Neural cell (in vitro differentiated cells): ENCODE results near the gene ARL4C. TPM values are rescaled to one million over a fixed set of nuclear protein-coding genes. Genes with fewer than 3 reads are reported as not detected.

Experiments used
- H2AFZ ChIP-seq: fragments of 200-600, 300-800 bp; sonication (generic), shearing (Covaris generic); 2 replicates; pipeline ENCODE4 v1.6.0; 2014; ENCODE audit warnings: low read depth, mild to moderate bottlenecking, antibody characterized with exemption, low read length, moderate library complexity
- H3F3A ChIP-seq: fragments of 200-600 bp; shearing (Covaris generic); 2 replicates; pipeline ENCODE4 v1.6.1; 2016; ENCODE audit warnings: mild to moderate bottlenecking, moderate library complexity, mixed read lengths, antibody characterized with exemption, low read length; ENCODE audit not compliant: insufficient read depth, poor library complexity, severe bottlenecking
- H3K27ac ChIP-seq: fragments of 200-600, 300-800 bp; sonication (generic), shearing (Covaris generic); 2 replicates; pipeline ENCODE4 v1.5.1; 2014; ENCODE audit warnings: mild to moderate bottlenecking, low read length, moderate library complexity
- H3K27me3 ChIP-seq: fragments of 300-800, 200-600 bp; sonication (generic), shearing (Covaris generic); 2 replicates; pipeline ENCODE4 v1.6.0; 2014; ENCODE audit warnings: mild to moderate bottlenecking, low read depth, low read length, moderate library complexity; ENCODE audit not compliant: insufficient read depth
- H3K36me3 ChIP-seq: fragments of 300-800, 200-600 bp; sonication (generic), shearing (Covaris generic); 2 replicates; pipeline ENCODE4 v1.5.1; 2014; ENCODE audit warnings: mild to moderate bottlenecking, antibody characterized with exemption, low read length, moderate library complexity; ENCODE audit not compliant: insufficient read depth
- H3K4me2 ChIP-seq: fragments of 300-800, 200-600 bp; sonication (generic), shearing (Covaris generic); 2 replicates; pipeline ENCODE4 v1.6.0; 2014; ENCODE audit warnings: mild to moderate bottlenecking, low read length
- H3K4me3 ChIP-seq: fragments of 300-800, 200-600 bp; sonication (generic), shearing (Covaris generic); 2 replicates; pipeline ENCODE4 v1.5.1; 2014; ENCODE audit warnings: mild to moderate bottlenecking, low read length, moderate library complexity
- H3K79me2 ChIP-seq: fragments of 200-600 bp; shearing (Covaris generic); replicated peaks from 2 replicates; pipeline ENCODE4 v1.6.0; 2014; ENCODE audit warnings: mild to moderate bottlenecking, low read length, moderate library complexity; ENCODE audit not compliant: insufficient read depth
- H3K9ac ChIP-seq: fragments of 300-800, 200-600 bp; sonication (generic), shearing (Covaris generic); 2 replicates; pipeline ENCODE4 v1.6.1; 2016; ENCODE audit warnings: mild to moderate bottlenecking, low read length, mixed read lengths
- H3K9me2 ChIP-seq: fragments of 200-600 bp; shearing (Covaris generic); 2 replicates; pipeline ENCODE4 v1.6.1; 2016; ENCODE audit warnings: mild to moderate bottlenecking, low read length, mixed read lengths; ENCODE audit not compliant: insufficient read depth
- H3K9me3 ChIP-seq: fragments of 200-600, 300-800 bp; sonication (generic), shearing (Covaris generic); 2 replicates; pipeline ENCODE4 v1.6.1; 2016; ENCODE audit warnings: mild to moderate bottlenecking, mixed run types, low read length, moderate library complexity, mixed read lengths
- H4K20me1 ChIP-seq: fragments of 200-600 bp; shearing (Covaris generic); 2 replicates; pipeline ENCODE4 v1.6.1; 2016; ENCODE audit warnings: mild to moderate bottlenecking, mixed run types; ENCODE audit not compliant: insufficient read depth
- EP300 ChIP-seq: fragments of 450-650 bp; conservative IDR thresholded peaks from 2 replicates; pipeline ENCODE4 v1.6.1; 2014; ENCODE audit warnings: antibody characterized with exemption, mild to moderate bottlenecking, moderate library complexity; ENCODE audit not compliant: poor library complexity, severe bottlenecking
- EZH2 ChIP-seq: fragments of 200-600, 300-800 bp; shearing (Covaris generic), sonication (generic); IDR thresholded peaks from 2 replicates; pipeline ENCODE4 v1.6.1; 2014; ENCODE audit warnings: antibody characterized with exemption, low read length, borderline replicate concordance, mild to moderate bottlenecking; ENCODE audit not compliant: insufficient read depth, poor library complexity, severe bottlenecking
- MXI1 ChIP-seq: fragments of 450-650 bp; conservative IDR thresholded peaks from 2 replicates; pipeline ENCODE4 v1.6.1; 2014; ENCODE audit warnings: antibody characterized with exemption, mild to moderate bottlenecking; ENCODE audit not compliant: poor library complexity, severe bottlenecking
- POLR2AphosphoS5 ChIP-seq: IDR thresholded peaks from 2 replicates; pipeline ENCODE4 v1.6.1; 2012
- RAD21 ChIP-seq: fragments of 450-650 bp; conservative IDR thresholded peaks from 2 replicates; pipeline ENCODE4 v1.6.1; 2014; ENCODE audit warnings: antibody characterized with exemption, mild to moderate bottlenecking, moderate library complexity
- SMC3 ChIP-seq: fragments of 450-650 bp; conservative IDR thresholded peaks from 2 replicates; pipeline ENCODE4 v1.6.1; 2014; ENCODE audit warnings: antibody characterized with exemption, mild to moderate bottlenecking, moderate library complexity; ENCODE audit not compliant: poor library complexity
- TAF1 ChIP-seq: IDR thresholded peaks from 2 replicates; pipeline ENCODE4 v1.6.1; 2012; ENCODE audit warnings: low read depth
- polyA plus RNA-seq: library from polyadenylated mRNA; depleted of rRNA; stranded (reverse); fragments of >200 nt; gene quantifications from 2 replicates; pipeline ENCODE4 v1.2.3, GENCODE V29; 2014
- TF ChIP-seq, protein P1 (sequence below): IDR thresholded peaks from 2 replicates; pipeline ENCODE4 v1.6.1; 2012; ENCODE audit warnings: borderline replicate concordance
- TF ChIP-seq, protein P2 (sequence below): fragments of 450-650 bp; IDR thresholded peaks from 2 replicates; pipeline ENCODE4 v1.5.1; 2014; ENCODE audit warnings: antibody characterized with exemption, mild to moderate bottlenecking, moderate library complexity; ENCODE audit not compliant: poor library complexity, severe bottlenecking

ARL4C gene
- polyA plus RNA-seq, 1 donor from 2014 or later = 20.3 TPM

DNA sequence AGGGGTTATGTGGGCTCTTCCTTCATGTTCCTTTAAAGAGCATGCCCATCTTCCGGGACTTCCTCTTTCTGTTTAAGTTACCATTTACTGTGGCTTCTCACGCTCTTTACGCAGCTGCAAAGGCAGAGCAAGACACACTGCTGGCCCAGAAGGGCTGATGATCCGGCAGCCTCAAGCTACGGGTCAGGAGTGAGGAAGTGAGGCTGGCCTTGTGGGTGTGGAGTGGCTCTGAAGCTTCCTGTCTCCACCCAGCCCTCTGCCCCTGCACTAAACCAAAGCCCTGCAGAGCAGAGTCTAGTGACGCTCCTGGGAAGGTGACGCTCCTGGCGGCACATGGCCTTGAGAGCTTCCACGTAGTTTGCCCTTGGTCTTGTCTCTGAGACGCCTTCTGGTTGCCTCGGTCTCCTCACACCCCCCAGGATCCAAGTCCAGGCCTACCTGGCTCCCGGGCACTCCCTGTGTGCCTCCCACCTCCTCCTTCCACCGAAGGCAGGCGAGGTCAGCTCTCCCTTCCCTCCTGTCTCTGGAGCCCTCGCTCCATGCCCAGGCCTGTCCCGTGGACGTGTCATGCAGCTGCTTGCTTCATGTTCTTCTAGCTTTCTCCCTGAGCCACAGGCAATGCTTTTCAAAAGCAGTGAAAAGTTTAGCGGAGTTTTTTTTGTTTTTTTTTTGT, 50.3 kb downstream of the ARL4C start:
- Histone ChIP-seq H2AFZ (no peak overlapping the region), H3K9ac (no peak overlapping the region), H3K9me3 (no peaks in the 10 kb centered on the region), H3F3A (no peaks in the 10 kb centered on the region), H4K20me1 (no peaks in the 10 kb centered on the region), H3K36me3 (no peaks in the 10 kb centered on the region), H3K4me3 (no peak overlapping the region), H3K79me2 (no peaks in the 10 kb centered on the region), H3K4me2 (no peak overlapping the region), H3K27ac (no peak overlapping the region), H3K27me3 (no peaks in the 10 kb centered on the region), H3K9me2 (no peaks in the 10 kb centered on the region)
- TF ChIP-seq RAD21 = no peak
- TF ChIP-seq TAF1 = no peak
- TF ChIP-seq, protein P1, sequence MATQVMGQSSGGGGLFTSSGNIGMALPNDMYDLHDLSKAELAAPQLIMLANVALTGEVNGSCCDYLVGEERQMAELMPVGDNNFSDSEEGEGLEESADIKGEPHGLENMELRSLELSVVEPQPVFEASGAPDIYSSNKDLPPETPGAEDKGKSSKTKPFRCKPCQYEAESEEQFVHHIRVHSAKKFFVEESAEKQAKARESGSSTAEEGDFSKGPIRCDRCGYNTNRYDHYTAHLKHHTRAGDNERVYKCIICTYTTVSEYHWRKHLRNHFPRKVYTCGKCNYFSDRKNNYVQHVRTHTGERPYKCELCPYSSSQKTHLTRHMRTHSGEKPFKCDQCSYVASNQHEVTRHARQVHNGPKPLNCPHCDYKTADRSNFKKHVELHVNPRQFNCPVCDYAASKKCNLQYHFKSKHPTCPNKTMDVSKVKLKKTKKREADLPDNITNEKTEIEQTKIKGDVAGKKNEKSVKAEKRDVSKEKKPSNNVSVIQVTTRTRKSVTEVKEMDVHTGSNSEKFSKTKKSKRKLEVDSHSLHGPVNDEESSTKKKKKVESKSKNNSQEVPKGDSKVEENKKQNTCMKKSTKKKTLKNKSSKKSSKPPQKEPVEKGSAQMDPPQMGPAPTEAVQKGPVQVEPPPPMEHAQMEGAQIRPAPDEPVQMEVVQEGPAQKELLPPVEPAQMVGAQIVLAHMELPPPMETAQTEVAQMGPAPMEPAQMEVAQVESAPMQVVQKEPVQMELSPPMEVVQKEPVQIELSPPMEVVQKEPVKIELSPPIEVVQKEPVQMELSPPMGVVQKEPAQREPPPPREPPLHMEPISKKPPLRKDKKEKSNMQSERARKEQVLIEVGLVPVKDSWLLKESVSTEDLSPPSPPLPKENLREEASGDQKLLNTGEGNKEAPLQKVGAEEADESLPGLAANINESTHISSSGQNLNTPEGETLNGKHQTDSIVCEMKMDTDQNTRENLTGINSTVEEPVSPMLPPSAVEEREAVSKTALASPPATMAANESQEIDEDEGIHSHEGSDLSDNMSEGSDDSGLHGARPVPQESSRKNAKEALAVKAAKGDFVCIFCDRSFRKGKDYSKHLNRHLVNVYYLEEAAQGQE = no peak
- TF ChIP-seq, protein P2, sequence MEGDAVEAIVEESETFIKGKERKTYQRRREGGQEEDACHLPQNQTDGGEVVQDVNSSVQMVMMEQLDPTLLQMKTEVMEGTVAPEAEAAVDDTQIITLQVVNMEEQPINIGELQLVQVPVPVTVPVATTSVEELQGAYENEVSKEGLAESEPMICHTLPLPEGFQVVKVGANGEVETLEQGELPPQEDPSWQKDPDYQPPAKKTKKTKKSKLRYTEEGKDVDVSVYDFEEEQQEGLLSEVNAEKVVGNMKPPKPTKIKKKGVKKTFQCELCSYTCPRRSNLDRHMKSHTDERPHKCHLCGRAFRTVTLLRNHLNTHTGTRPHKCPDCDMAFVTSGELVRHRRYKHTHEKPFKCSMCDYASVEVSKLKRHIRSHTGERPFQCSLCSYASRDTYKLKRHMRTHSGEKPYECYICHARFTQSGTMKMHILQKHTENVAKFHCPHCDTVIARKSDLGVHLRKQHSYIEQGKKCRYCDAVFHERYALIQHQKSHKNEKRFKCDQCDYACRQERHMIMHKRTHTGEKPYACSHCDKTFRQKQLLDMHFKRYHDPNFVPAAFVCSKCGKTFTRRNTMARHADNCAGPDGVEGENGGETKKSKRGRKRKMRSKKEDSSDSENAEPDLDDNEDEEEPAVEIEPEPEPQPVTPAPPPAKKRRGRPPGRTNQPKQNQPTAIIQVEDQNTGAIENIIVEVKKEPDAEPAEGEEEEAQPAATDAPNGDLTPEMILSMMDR = no peak
- TF ChIP-seq EP300 = no peak
- TF ChIP-seq MXI1 = no peak
- TF ChIP-seq SMC3 = no peak
- no peak for TF ChIP-seq POLR2AphosphoS5
- TF ChIP-seq EZH2 = no peak

DNA sequence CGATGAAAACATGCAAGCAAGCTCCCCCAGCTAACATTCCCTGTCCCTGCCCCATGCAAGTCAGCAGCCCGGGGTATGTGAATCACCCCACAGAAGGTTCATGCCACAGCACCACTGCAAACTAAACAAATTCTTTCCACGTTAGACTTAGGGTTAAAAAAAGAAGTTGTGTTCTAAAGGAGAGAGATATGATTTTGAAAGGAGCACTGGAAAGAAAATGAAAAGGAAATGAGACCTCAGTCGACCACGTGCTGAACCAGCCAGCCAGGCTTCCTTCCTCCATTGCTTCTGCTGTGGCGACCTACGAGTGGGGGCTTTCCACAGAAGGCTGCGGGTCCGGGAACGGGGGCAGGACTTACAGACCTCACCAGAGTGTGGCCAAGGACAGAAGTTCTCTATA, 52.0 kb downstream of the ARL4C start:
- H2AFZ ChIP-seq = no peak overlapping the region
- H3K4me2 ChIP-seq = no peak overlapping the region
- H3K27ac ChIP-seq = no peak overlapping the region
- H4K20me1 ChIP-seq = no peaks in the 10 kb centered on the region
- H3K79me2 ChIP-seq = no peaks in the 10 kb centered on the region
- no peak overlapping the region for H3K4me3 ChIP-seq
- no peaks in the 10 kb centered on the region for H3K9me2 ChIP-seq
- TF ChIP-seq TAF1 = no peak
- no peak for TF ChIP-seq SMC3
- TF ChIP-seq MXI1 = no peak
- TF ChIP-seq, protein P1 = no peak
- TF ChIP-seq, protein P2 = no peak
- TF ChIP-seq EZH2 = no peak
- TF ChIP-seq RAD21 = no peak
- no peak for TF ChIP-seq EP300
- no peak for TF ChIP-seq POLR2AphosphoS5
- H3K36me3 ChIP-seq = no peaks in the 10 kb centered on the region
- no peaks in the 10 kb centered on the region for H3F3A ChIP-seq
- no peaks in the 10 kb centered on the region for H3K27me3 ChIP-seq
- no peak overlapping the region for H3K9ac ChIP-seq
- H3K9me3 ChIP-seq = no peaks in the 10 kb centered on the region
